GM23248 (cell line): ENCODE data around the gene SLC48A1.

ENCODE experiments used
- EZH2 ChIP-seq: fragments of 200-600 bp; sonication (generic); IDR thresholded peaks from 2 replicates; pipeline ENCODE4 v1.6.1; 2018; ENCODE audit warnings: antibody characterized with exemption, mild to moderate bottlenecking; ENCODE audit not compliant: insufficient read depth, poor library complexity, severe bottlenecking
- EZH2phosphoT487 ChIP-seq: fragments of 200-600 bp; sonication (generic); IDR thresholded peaks from 2 replicates; pipeline ENCODE4 v1.6.1; 2018; ENCODE audit warnings: antibody characterized with exemption, moderate library complexity, mild to moderate bottlenecking, low read depth; ENCODE audit not compliant: insufficient read depth

GRCh38 chr12:47807338-47807737 lies 34.3 kb downstream of the SLC48A1 start:
- TF ChIP-seq EZH2phosphoT487 (no peak), EZH2 (no peak)
